ENCODE measurements around the gene VPS26B. TPM values are rescaled to one million over a fixed set of nuclear protein-coding genes. Genes with fewer than 3 reads are reported as not detected.

Gene VPS26B
- total and polyA plus RNA-seq, 2 experiments from 2014 or later: 28.2 to 37.3 TPM

GRCh38 chr11:134271978-134272377, 47.5 kb downstream of the VPS26B start:
- DNase-seq (ENCODE audit: low spot score): no peak
- Histone ChIP-seq H4K20me1 (ENCODE audit: insufficient read depth, poor library complexity, severe bottlenecking) (no peaks in the 10 kb centered on the region), H3K9me3 (ENCODE audit: low read depth) (no peaks in the 10 kb centered on the region), H3K27me3 (peaks cover 65% of the 10 kb centered on the region), H3K36me3 (replicated peaks; ENCODE audit: insufficient read depth, low read depth) (no peaks in the 10 kb centered on the region), H3K9me2 (replicated peaks; ENCODE audit: insufficient read depth) (no peaks in the 10 kb centered on the region), H3K4me2 (no peak overlapping the region), H3K4me3 (no peak overlapping the region), H3K27ac (no peak overlapping the region), H2AFZ (no peak overlapping the region), H3K79me2 (no peaks in the 10 kb centered on the region), H3K4me1 (ENCODE audit: insufficient read depth) (peaks cover 8% of the 10 kb centered on the region)
- WGBS (ENCODE audit: low lambda C conversion rate, missing lambda C conversion rate): 95% methylated on average over 4 of the region's 4 CpGs
- TF ChIP-seq CTCF (IDR thresholded peaks at IDR 0.05; ENCODE audit: poor library complexity) (no peak), EZH2 (IDR thresholded peaks at IDR 0.05; ENCODE audit: borderline replicate concordance) (no peak), EZH2phosphoT487 (IDR thresholded peaks at IDR 0.05; ENCODE audit: low read depth, severe bottlenecking, unreplicated experiment) (no peak)

- Histone ChIP-seq H3K9me3 (ENCODE audit: low read depth) (no peaks in the 10 kb centered on the region), H3K27me3 (peaks cover 72% of the 10 kb centered on the region), H3K9me2 (replicated peaks; ENCODE audit: insufficient read depth) (no peaks in the 10 kb centered on the region), H3K4me2 (no peak overlapping the region), H4K20me1 (ENCODE audit: insufficient read depth, poor library complexity, severe bottlenecking) (no peaks in the 10 kb centered on the region), H3K36me3 (replicated peaks; ENCODE audit: insufficient read depth, low read depth) (no peaks in the 10 kb centered on the region), H3K27ac (no peak overlapping the region), H2AFZ (no peak overlapping the region), H3K79me2 (no peaks in the 10 kb centered on the region), H3K4me3 (no peak overlapping the region), H3K4me1 (ENCODE audit: insufficient read depth) (peaks cover 12% of the 10 kb centered on the region)
- no peak for TF ChIP-seq EZH2 (IDR thresholded peaks at IDR 0.05; ENCODE audit: borderline replicate concordance)
- no peak for TF ChIP-seq CTCF (IDR thresholded peaks at IDR 0.05; ENCODE audit: poor library complexity)
- TF ChIP-seq EZH2phosphoT487 (IDR thresholded peaks at IDR 0.05; ENCODE audit: low read depth, severe bottlenecking, unreplicated experiment): no peak
- 31% methylated on average over 18 of the region's 18 CpGs for WGBS (ENCODE audit: low lambda C conversion rate, missing lambda C conversion rate)
- peak; percentile 83 for DNase-seq (ENCODE audit: low spot score)
These were observed 48.2 kb downstream of the VPS26B start for GRCh38 chr11:134272381-134273316.

- Histone ChIP-seq H3K9me2 (replicated peaks; ENCODE audit: insufficient read depth) (no peaks in the 10 kb centered on the region), H3K27ac (no peak overlapping the region), H3K36me3 (replicated peaks; ENCODE audit: insufficient read depth, low read depth) (no peaks in the 10 kb centered on the region), H3K27me3 (peaks cover 79% of the 10 kb centered on the region), H3K79me2 (no peaks in the 10 kb centered on the region), H3K4me2 (no peak overlapping the region), H3K9me3 (ENCODE audit: low read depth) (no peaks in the 10 kb centered on the region), H3K4me1 (ENCODE audit: insufficient read depth) (peaks cover 12% of the 10 kb centered on the region), H2AFZ (no peak overlapping the region), H4K20me1 (ENCODE audit: insufficient read depth, poor library complexity, severe bottlenecking) (no peaks in the 10 kb centered on the region), H3K4me3 (no peak overlapping the region)
- WGBS (ENCODE audit: low lambda C conversion rate, missing lambda C conversion rate): 35% methylated on average over 3 of the region's 3 CpGs
- TF ChIP-seq EZH2 (IDR thresholded peaks at IDR 0.05; ENCODE audit: borderline replicate concordance) (no peak), EZH2phosphoT487 (IDR thresholded peaks at IDR 0.05; ENCODE audit: low read depth, severe bottlenecking, unreplicated experiment) (no peak), CTCF (IDR thresholded peaks at IDR 0.05; ENCODE audit: poor library complexity) (no peak)
- DNase-seq (ENCODE audit: low spot score): no peak
These were observed 48.8 kb downstream of the VPS26B start for GRCh38 chr11:134273317-134273712.
